GM23338 (cell line): ENCODE measurements around the gene MVB12B.

ENCODE experiments used
- CREB1 ChIP-seq: fragments of 250-450 bp; sonication (Bioruptor Pico); IDR thresholded peaks from 2 replicates; pipeline ENCODE4 v1.5.0; 2020; ENCODE audit warnings: low read depth, mild to moderate bottlenecking, moderate library complexity
- EZH2 ChIP-seq: fragments of 200-600 bp; sonication (generic); IDR thresholded peaks from one replicate; pipeline ENCODE4 v1.8.0; 2017; ENCODE audit warnings: antibody characterized with exemption, mild to moderate bottlenecking, low read depth; ENCODE audit not compliant: unreplicated experiment
- EZH2phosphoT487 ChIP-seq: fragments of 200-600 bp; sonication (generic); IDR thresholded peaks from one replicate; pipeline ENCODE4 v1.8.1; 2018; ENCODE audit warnings: antibody characterized with exemption; ENCODE audit not compliant: unreplicated experiment
- JUNB ChIP-seq: IDR thresholded peaks from one replicate; pipeline ENCODE4 v1.6.1; 2016; ENCODE audit warnings: antibody characterized with exemption; ENCODE audit not compliant: unreplicated experiment
- POLR2AphosphoS5 ChIP-seq: IDR thresholded peaks from 2 replicates; pipeline ENCODE4 v1.6.1; 2016; ENCODE audit warnings: antibody characterized with exemption, low read depth
- STAT1 ChIP-seq: IDR thresholded peaks from one replicate; pipeline ENCODE4 v1.6.1; 2016; ENCODE audit warnings: antibody characterized with exemption; ENCODE audit not compliant: unreplicated experiment
- ZNF114 ChIP-seq: fragments of 250-450 bp; sonication (Bioruptor Pico); IDR thresholded peaks from 2 replicates; pipeline ENCODE4 v1.5.0; 2020; ENCODE audit warnings: mild to moderate bottlenecking, moderate library complexity
- ZNF331 ChIP-seq: fragments of 250-450 bp; sonication (Bioruptor Pico); IDR thresholded peaks from 2 replicates; pipeline ENCODE4 v1.5.0; 2020; ENCODE audit warnings: low read depth, mild to moderate bottlenecking, moderate library complexity
- TF ChIP-seq, protein P1 (sequence below), 2 experiments: fragments of 200-600 bp in 1 of 2; sonication (generic) in 1 of 2; conservative IDR thresholded peaks; 2 replicates each; pipeline versions ENCODE4 v1.5.1 to v1.6.1; 2016 to 2017; ENCODE audit warnings: antibody characterized with exemption in 2 of 2, low read depth in 2 of 2, mild to moderate bottlenecking in 2 of 2, moderate library complexity in 1 of 2
- TF ChIP-seq, protein P2 (sequence below): IDR thresholded peaks from 2 replicates; pipeline ENCODE4 v1.6.1; 2016; ENCODE audit warnings: antibody characterized with exemption
- TF ChIP-seq, protein P3 (sequence below): IDR thresholded peaks from one replicate; pipeline ENCODE4 v1.6.1; 2018; ENCODE audit warnings: antibody characterized with exemption; ENCODE audit not compliant: unreplicated experiment
- TF ChIP-seq, protein P4 (sequence below): fragments of 250-450 bp; sonication (Bioruptor Pico); IDR thresholded peaks from 2 replicates; pipeline ENCODE4 v1.5.0; 2020; ENCODE audit warnings: mild to moderate bottlenecking, moderate library complexity

DNA sequence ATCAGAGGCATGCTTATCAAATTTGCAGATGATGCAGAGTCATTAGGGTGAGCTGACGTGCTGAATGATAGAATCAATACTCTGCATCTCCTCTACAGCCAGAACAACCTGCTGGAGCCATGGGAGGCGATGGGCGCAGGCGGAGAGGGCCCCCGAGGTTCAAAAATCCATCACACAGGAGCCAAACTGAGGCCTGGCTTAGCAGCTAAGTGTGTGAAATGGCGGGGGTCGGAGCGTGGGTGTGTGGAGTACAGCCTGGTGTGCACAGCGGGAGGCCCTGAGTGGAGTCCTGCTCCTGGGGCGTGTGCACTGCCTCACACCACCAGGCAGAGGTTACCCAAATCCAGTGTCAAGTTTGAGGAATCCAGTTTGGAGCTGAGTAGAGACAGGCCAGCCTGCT lies 73.2 kb downstream of the MVB12B start:
- TF ChIP-seq EZH2 (no peak), EZH2phosphoT487 (no peak), POLR2AphosphoS5 (no peak), CREB1 (no peak), ZNF114 (CRISPR knock-in tag) (no peak), JUNB (no peak), STAT1 (no peak), ZNF331 (CRISPR knock-in tag) (no peak)
- TF ChIP-seq, protein P1, sequence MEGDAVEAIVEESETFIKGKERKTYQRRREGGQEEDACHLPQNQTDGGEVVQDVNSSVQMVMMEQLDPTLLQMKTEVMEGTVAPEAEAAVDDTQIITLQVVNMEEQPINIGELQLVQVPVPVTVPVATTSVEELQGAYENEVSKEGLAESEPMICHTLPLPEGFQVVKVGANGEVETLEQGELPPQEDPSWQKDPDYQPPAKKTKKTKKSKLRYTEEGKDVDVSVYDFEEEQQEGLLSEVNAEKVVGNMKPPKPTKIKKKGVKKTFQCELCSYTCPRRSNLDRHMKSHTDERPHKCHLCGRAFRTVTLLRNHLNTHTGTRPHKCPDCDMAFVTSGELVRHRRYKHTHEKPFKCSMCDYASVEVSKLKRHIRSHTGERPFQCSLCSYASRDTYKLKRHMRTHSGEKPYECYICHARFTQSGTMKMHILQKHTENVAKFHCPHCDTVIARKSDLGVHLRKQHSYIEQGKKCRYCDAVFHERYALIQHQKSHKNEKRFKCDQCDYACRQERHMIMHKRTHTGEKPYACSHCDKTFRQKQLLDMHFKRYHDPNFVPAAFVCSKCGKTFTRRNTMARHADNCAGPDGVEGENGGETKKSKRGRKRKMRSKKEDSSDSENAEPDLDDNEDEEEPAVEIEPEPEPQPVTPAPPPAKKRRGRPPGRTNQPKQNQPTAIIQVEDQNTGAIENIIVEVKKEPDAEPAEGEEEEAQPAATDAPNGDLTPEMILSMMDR (conservative IDR thresholded peaks at IDR 0.05; ENCODE audit: low read depth in 2 of 2), result no peak
- TF ChIP-seq, protein P2, sequence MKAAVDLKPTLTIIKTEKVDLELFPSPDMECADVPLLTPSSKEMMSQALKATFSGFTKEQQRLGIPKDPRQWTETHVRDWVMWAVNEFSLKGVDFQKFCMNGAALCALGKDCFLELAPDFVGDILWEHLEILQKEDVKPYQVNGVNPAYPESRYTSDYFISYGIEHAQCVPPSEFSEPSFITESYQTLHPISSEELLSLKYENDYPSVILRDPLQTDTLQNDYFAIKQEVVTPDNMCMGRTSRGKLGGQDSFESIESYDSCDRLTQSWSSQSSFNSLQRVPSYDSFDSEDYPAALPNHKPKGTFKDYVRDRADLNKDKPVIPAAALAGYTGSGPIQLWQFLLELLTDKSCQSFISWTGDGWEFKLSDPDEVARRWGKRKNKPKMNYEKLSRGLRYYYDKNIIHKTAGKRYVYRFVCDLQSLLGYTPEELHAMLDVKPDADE, result no peak
- TF ChIP-seq, protein P3, sequence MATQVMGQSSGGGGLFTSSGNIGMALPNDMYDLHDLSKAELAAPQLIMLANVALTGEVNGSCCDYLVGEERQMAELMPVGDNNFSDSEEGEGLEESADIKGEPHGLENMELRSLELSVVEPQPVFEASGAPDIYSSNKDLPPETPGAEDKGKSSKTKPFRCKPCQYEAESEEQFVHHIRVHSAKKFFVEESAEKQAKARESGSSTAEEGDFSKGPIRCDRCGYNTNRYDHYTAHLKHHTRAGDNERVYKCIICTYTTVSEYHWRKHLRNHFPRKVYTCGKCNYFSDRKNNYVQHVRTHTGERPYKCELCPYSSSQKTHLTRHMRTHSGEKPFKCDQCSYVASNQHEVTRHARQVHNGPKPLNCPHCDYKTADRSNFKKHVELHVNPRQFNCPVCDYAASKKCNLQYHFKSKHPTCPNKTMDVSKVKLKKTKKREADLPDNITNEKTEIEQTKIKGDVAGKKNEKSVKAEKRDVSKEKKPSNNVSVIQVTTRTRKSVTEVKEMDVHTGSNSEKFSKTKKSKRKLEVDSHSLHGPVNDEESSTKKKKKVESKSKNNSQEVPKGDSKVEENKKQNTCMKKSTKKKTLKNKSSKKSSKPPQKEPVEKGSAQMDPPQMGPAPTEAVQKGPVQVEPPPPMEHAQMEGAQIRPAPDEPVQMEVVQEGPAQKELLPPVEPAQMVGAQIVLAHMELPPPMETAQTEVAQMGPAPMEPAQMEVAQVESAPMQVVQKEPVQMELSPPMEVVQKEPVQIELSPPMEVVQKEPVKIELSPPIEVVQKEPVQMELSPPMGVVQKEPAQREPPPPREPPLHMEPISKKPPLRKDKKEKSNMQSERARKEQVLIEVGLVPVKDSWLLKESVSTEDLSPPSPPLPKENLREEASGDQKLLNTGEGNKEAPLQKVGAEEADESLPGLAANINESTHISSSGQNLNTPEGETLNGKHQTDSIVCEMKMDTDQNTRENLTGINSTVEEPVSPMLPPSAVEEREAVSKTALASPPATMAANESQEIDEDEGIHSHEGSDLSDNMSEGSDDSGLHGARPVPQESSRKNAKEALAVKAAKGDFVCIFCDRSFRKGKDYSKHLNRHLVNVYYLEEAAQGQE, result no peak
- TF ChIP-seq, protein P4, sequence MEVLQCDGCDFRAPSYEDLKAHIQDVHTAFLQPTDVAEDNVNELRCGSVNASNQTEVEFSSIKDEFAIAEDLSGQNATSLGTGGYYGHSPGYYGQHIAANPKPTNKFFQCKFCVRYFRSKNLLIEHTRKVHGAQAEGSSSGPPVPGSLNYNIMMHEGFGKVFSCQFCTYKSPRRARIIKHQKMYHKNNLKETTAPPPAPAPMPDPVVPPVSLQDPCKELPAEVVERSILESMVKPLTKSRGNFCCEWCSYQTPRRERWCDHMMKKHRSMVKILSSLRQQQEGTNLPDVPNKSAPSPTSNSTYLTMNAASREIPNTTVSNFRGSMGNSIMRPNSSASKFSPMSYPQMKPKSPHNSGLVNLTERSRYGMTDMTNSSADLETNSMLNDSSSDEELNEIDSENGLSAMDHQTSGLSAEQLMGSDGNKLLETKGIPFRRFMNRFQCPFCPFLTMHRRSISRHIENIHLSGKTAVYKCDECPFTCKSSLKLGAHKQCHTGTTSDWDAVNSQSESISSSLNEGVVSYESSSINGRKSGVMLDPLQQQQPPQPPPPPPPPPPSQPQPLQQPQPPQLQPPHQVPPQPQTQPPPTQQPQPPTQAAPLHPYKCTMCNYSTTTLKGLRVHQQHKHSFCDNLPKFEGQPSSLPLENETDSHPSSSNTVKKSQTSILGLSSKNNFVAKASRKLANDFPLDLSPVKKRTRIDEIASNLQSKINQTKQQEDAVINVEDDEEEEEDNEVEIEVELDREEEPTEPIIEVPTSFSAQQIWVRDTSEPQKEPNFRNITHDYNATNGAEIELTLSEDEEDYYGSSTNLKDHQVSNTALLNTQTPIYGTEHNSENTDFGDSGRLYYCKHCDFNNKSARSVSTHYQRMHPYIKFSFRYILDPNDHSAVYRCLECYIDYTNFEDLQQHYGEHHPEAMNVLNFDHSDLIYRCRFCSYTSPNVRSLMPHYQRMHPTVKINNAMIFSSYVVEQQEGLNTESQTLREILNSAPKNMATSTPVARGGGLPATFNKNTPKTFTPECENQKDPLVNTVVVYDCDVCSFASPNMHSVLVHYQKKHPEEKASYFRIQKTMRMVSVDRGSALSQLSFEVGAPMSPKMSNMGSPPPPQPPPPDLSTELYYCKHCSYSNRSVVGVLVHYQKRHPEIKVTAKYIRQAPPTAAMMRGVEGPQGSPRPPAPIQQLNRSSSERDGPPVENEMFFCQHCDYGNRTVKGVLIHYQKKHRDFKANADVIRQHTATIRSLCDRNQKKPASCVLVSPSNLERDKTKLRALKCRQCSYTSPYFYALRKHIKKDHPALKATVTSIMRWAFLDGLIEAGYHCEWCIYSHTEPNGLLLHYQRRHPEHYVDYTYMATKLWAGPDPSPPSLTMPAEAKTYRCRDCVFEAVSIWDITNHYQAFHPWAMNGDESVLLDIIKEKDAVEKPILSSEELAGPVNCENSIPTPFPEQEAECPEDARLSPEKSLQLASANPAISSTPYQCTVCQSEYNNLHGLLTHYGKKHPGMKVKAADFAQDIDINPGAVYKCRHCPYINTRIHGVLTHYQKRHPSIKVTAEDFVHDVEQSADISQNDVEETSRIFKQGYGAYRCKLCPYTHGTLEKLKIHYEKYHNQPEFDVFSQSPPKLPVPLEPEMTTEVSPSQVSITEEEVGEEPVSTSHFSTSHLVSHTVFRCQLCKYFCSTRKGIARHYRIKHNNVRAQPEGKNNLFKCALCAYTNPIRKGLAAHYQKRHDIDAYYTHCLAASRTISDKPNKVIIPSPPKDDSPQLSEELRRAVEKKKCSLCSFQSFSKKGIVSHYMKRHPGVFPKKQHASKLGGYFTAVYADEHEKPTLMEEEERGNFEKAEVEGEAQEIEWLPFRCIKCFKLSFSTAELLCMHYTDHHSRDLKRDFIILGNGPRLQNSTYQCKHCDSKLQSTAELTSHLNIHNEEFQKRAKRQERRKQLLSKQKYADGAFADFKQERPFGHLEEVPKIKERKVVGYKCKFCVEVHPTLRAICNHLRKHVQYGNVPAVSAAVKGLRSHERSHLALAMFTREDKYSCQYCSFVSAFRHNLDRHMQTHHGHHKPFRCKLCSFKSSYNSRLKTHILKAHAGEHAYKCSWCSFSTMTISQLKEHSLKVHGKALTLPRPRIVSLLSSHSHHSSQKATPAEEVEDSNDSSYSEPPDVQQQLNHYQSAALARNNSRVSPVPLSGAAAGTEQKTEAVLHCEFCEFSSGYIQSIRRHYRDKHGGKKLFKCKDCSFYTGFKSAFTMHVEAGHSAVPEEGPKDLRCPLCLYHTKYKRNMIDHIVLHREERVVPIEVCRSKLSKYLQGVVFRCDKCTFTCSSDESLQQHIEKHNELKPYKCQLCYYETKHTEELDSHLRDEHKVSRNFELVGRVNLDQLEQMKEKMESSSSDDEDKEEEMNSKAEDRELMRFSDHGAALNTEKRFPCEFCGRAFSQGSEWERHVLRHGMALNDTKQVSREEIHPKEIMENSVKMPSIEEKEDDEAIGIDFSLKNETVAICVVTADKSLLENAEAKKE (CRISPR knock-in tag), result no peak
